ENCODE results near the gene CRTAC1.
"Not testable (repeated sequence)": the region's sequence is repeated elsewhere in the genome, so short reads cannot be mapped to it uniquely, and the experiment has no call there.

The CRTAC1 gene

GRCh38 chr10:97852840-97853405 is 177.5 kb downstream of the CRTAC1 start:
- Histone ChIP-seq H3K27me3 (peaks cover 13% of the 10 kb centered on the region), H3K9ac (no peak overlapping the region), H4K20me1 (peaks cover 30% of the 10 kb centered on the region; the same call in 1 of the 2 replicates), H3K4me3 (no peak overlapping the region), H3K4me2 (peak overlapping the region; percentile 6; the same call in 1 of the 2 replicates), H3K27ac (no peak overlapping the region), H3K9me3 (no peaks in the 10 kb centered on the region), H3K4me1 (peaks cover 32% of the 10 kb centered on the region), H3K36me3 (no peaks in the 10 kb centered on the region)
- no peak for TF ChIP-seq Cebpa-rat (IDR thresholded peaks at IDR 0.05)

DNA sequence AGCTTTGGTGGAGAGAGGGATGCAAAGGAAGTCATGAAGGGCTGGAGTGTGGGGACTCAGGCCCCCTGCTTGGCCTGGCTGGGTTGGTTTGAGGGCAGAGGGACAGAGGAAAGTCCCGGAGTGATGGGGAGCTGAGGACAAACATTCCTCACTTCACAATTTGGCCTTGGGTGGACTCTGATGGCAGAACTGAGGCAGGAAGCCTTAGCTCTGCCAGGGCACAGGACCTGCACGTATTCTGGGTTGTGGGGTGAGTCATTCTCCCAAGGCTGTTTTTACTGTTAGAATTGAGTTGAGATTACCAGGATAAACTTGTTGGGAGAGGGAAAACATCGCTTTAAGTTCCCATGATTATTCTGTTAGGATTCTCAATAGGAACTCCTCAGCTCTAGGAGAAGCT is 178.1 kb downstream of the CRTAC1 start:
- H3K9me3 ChIP-seq: no peaks in the 10 kb centered on the region
- H3K36me3 ChIP-seq: no peaks in the 10 kb centered on the region
- no peak overlapping the region for H3K9ac ChIP-seq
- peaks cover 30% of the 10 kb centered on the region; the same call in 1 of the 2 replicates for H4K20me1 ChIP-seq
- H3K27ac ChIP-seq: no peak overlapping the region
- no peak overlapping the region for H3K4me3 ChIP-seq
- H3K4me1 ChIP-seq: peaks cover 32% of the 10 kb centered on the region
- H3K4me2 ChIP-seq: no peak overlapping the region
- TF ChIP-seq Cebpa-rat (IDR thresholded peaks at IDR 0.05): no peak
- peaks cover 13% of the 10 kb centered on the region for H3K27me3 ChIP-seq

DNA sequence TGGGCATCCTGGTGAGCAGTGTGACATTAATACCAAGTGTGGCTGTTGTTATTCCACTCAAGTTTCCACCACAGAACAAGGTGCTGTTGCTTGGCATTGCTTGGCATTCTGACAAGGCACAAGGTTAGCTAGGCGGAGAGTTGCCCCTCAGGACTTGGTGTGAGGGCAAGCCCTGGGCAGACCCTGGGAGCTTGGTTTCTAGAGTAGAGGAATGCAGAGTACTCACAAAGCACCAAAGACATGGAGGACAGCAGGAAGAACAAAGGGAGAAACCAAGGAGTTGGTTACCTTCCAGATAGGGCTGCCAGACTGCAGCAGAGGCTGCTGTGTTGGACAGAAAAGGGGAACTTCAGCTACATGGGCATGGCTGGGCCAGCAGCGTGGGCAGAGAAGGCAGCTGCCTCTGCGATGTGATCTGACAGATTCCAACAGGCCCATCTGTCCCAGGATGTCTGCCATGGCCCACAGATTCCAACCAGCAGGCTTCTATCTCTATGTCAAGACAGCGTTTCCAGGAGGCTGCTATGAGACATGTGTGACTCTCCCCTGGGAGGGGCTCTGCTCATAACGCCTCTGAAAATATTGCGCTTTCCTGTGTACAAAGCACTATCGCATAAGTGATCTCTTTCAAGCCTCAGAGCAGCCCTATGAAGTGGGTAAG is 178.9 kb downstream of the CRTAC1 start:
- Histone ChIP-seq H3K27me3 (peaks cover 13% of the 10 kb centered on the region), H3K27ac (no peak overlapping the region)
- TF ChIP-seq Cebpa-rat (IDR thresholded peaks at IDR 0.05): no peak

DNA sequence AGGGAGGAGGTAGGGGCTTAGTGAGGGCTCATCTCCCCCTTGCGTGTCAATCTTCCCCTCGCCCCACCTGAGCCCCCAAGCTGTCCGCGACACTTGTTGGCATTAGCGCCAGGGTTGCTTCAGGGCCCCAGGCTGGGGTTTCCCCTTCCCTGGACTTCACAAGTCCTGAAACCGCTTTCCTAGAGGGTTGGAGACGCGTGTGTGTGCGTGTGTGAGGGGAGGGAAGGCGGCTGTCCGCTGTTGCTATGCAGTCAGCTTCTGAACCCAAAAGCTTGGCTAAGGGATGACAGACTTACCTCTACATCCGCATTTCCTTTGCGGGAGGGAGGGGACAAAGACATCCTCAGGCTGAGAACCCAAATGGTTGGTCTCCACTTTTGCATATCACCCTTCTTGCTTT is 180.0 kb downstream of the CRTAC1 start:
- H4K20me1 ChIP-seq: peaks cover 30% of the 10 kb centered on the region; the same call in 1 of the 2 replicates
- peak overlapping the region; percentile 65 for H3K4me3 ChIP-seq
- H3K9ac ChIP-seq: no peak overlapping the region
- peaks cover 13% of the 10 kb centered on the region for H3K27me3 ChIP-seq
- H3K9me3 ChIP-seq: no peaks in the 10 kb centered on the region
- H3K36me3 ChIP-seq: no peaks in the 10 kb centered on the region
- no peak for TF ChIP-seq Cebpa-rat (IDR thresholded peaks at IDR 0.05)
- H3K4me1 ChIP-seq: peaks cover 32% of the 10 kb centered on the region
- H3K27ac ChIP-seq: no peak overlapping the region
- peak overlapping the region; percentile 80 for H3K4me2 ChIP-seq

More for the DNA sequence above, 178.9 kb downstream of the CRTAC1 start:
- no peak overlapping the region for H3K4me3 ChIP-seq
- H3K4me1 ChIP-seq: peaks cover 32% of the 10 kb centered on the region
- H3K9me3 ChIP-seq: no peaks in the 10 kb centered on the region
- no peak overlapping the region for H3K9ac ChIP-seq
- H4K20me1 ChIP-seq: peaks cover 30% of the 10 kb centered on the region; the same call in 1 of the 2 replicates
- H3K4me2 ChIP-seq: peak overlapping the region; percentile 80
- H3K36me3 ChIP-seq: no peaks in the 10 kb centered on the region

DNA sequence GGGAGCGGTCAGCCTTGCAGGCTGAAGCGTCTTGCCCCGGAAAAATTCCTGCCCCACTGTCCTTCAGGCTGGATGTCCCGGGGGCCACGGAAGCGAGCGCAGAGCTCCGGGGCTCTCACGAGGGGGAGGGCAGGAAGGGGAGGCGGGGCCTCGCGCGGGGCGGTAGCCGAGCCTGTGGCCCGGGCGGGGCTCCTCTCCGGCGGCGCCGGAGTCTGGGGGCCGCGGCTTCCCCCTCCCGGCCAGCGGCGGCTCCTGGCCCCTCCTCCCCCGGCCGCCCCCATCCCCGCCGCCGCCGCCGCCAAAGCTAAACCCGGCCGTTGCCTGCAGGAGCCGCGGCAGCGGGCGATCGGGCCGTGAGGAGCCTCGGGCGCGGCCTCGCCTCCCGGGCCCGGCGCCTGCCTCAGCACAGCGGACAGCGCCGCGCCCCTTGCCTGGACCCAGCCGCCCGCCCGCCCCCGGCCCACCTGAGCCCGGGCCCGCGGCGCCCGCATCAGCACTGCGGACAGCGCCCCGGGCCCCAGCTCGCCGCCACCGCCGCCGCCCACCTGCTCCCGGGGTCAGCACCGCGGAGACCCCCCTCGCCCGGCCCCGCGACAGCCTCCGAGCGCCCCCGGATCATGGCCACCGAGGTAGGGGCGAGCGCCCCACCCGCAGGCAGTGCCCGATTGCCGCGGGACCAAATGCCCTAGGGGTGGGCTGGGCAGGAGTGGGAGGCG is 180.6 kb downstream of the CRTAC1 start, which contains the start of gene GOLGA7B:
TSS of gene GOLGA7B (plus strand) at position 157 of the 716 bp plus-strand sequence. CDS start at position 618, 461 bp downstream.
- H3K27me3 ChIP-seq: peaks cover 13% of the 10 kb centered on the region

GRCh38 chr10:97849103-97849686 is 181.2 kb downstream of the CRTAC1 start:
- peaks cover 13% of the 10 kb centered on the region for H3K27me3 ChIP-seq
- no peaks in the 10 kb centered on the region for H3K36me3 ChIP-seq
- H3K4me3 ChIP-seq: peak overlapping the region; percentile 65
- TF ChIP-seq Cebpa-rat (IDR thresholded peaks at IDR 0.05): no peak
- H4K20me1 ChIP-seq: peaks cover 30% of the 10 kb centered on the region; the same call in 1 of the 2 replicates
- peaks cover 32% of the 10 kb centered on the region for H3K4me1 ChIP-seq
- H3K9me3 ChIP-seq: no peaks in the 10 kb centered on the region
- no peak overlapping the region for H3K27ac ChIP-seq
- H3K9ac ChIP-seq: no peak overlapping the region
- H3K4me2 ChIP-seq: peak overlapping the region; percentile 80

More for the DNA sequence above, 180.6 kb downstream of the CRTAC1 start, which contains the start of gene GOLGA7B:
- peaks cover 32% of the 10 kb centered on the region for H3K4me1 ChIP-seq
- peak within 1 kb of the TSS; percentile 80 for H3K4me2 ChIP-seq
- no peaks in the 10 kb centered on the region for H3K9me3 ChIP-seq
- no peak within 1 kb of the TSS for H3K27ac ChIP-seq
- H4K20me1 ChIP-seq: peaks cover 30% of the 10 kb centered on the region; the same call in 1 of the 2 replicates
- H3K9ac ChIP-seq: no peak within 1 kb of the TSS
- H3K4me3 ChIP-seq: peak within 1 kb of the TSS; percentile 65
- TF ChIP-seq Cebpa-rat (IDR thresholded peaks at IDR 0.05): no peak
- no peaks in the 10 kb centered on the region for H3K36me3 ChIP-seq

DNA sequence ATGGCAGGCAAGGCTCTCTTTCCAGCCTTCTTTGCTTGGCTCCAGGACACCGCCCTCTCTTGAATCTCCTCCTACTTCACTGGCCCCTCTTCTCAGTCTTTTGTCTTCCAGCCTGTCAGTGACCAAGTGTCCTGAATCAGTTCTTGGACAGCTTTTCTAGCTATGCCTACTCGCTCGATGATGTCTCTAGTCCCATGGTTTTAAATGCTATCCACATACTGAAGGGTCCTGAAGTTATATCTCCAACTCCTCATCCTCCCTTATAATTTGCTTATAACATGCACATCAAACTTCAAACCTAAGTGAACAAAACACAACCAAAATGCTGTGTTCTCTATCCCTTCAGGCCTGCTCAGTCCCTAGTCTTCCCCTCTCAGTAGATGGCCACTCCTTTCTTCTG is 185.7 kb downstream of the CRTAC1 start:
- no peaks in the 10 kb centered on the region; the same call in 1 of the 2 replicates for H3K9me3 ChIP-seq
- peaks cover 29% of the 10 kb centered on the region for H3K4me1 ChIP-seq
- TF ChIP-seq Cebpa-rat (IDR thresholded peaks at IDR 0.05): no peak
- no peak overlapping the region for H3K4me3 ChIP-seq
- H3K36me3 ChIP-seq: no peaks in the 10 kb centered on the region
- H3K27me3 ChIP-seq: no peaks in the 10 kb centered on the region
- no peak overlapping the region for H3K4me2 ChIP-seq
- no peak overlapping the region for H3K27ac ChIP-seq
- H3K9ac ChIP-seq: no peak overlapping the region
- peaks cover 11% of the 10 kb centered on the region; the same call in 1 of the 2 replicates for H4K20me1 ChIP-seq

DNA sequence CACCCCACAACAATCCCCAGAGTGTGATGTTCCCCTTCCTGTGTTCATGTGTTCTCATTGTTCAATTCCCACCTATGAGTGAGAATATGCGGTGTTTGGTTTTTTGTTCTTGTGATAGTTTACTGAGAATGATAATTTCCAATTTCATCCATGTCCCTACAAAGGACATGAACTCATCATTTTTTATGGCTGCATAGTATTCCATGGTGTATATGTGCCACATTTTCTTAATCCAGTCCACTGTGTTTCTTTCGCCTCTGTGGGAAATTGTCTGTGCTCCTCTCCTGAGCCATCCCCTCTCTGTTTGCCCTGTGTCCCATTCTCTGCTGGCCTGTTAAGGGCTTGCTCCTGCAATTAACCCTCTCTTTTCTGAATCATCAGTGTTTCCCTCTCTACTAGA is 186.4 kb downstream of the CRTAC1 start:
- not testable (repeated sequence) for H3K9me3 ChIP-seq, H3K4me3 ChIP-seq, H3K27ac ChIP-seq, H3K9ac ChIP-seq, H3K36me3 ChIP-seq, H3K4me2 ChIP-seq, H3K27me3 ChIP-seq, H4K20me1 ChIP-seq
- peaks cover 30% of the 10 kb centered on the region for H3K4me1 ChIP-seq

GRCh38 chr10:97843281-97843671 is 187.1 kb downstream of the CRTAC1 start:
- Histone ChIP-seq H3K4me1 (peaks cover 29% of the 10 kb centered on the region), H3K4me2 (peak overlapping the region; percentile 73), H3K9ac (no peak overlapping the region), H3K27me3 (no peaks in the 10 kb centered on the region), H3K36me3 (no peaks in the 10 kb centered on the region), H4K20me1 (peaks cover 2% of the 10 kb centered on the region; the same call in 1 of the 2 replicates), H3K9me3 (no peaks in the 10 kb centered on the region; the same call in 1 of the 2 replicates), H3K4me3 (no peak overlapping the region), H3K27ac (no peak overlapping the region)
- TF ChIP-seq Cebpa-rat (IDR thresholded peaks at IDR 0.05): no peak

Measured in BLaER1 (cell line).